C4-2B (cell line): ENCODE measurements around the gene DNAJB8.

Experiments
- ZFX ChIP-seq: fragments of 450-650 bp; IDR thresholded peaks from 2 replicates; pipeline ENCODE4 v1.6.1; 2017
- TF ChIP-seq, protein P1 (sequence below): fragments of 450-650 bp; conservative IDR thresholded peaks from 2 replicates; pipeline ENCODE4 v1.5.1; 2017; ENCODE audit warnings: mild to moderate bottlenecking

DNA sequence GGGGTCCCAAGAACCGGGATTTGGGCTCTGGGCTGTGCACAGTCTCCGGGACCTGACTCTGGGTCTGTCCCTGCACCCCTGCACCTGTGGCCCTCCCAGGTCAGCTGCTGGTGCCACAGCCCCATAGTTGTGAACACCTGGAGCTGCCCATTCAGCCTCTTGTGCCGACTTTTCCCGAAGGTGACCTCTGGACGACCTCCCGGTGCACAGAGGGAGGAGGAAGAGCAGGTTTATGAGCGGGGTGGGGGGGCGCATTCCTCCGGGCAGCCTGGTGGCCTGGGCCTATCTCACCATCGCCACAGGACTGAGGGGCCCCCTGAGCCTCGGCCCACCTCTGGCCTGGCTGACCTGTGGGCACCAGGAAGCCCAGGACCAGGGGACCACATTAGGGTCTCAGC lies 45.3 kb downstream of the DNAJB8 start:
- TF ChIP-seq, protein P1, sequence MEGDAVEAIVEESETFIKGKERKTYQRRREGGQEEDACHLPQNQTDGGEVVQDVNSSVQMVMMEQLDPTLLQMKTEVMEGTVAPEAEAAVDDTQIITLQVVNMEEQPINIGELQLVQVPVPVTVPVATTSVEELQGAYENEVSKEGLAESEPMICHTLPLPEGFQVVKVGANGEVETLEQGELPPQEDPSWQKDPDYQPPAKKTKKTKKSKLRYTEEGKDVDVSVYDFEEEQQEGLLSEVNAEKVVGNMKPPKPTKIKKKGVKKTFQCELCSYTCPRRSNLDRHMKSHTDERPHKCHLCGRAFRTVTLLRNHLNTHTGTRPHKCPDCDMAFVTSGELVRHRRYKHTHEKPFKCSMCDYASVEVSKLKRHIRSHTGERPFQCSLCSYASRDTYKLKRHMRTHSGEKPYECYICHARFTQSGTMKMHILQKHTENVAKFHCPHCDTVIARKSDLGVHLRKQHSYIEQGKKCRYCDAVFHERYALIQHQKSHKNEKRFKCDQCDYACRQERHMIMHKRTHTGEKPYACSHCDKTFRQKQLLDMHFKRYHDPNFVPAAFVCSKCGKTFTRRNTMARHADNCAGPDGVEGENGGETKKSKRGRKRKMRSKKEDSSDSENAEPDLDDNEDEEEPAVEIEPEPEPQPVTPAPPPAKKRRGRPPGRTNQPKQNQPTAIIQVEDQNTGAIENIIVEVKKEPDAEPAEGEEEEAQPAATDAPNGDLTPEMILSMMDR, result no peak
- no peak for TF ChIP-seq ZFX
